Measurements from ENCODE around the gene RSBN1L. TPM values are rescaled to one million over a fixed set of nuclear protein-coding genes. Genes with fewer than 3 reads are reported as not detected.
"Not testable (repeated sequence)": the region's sequence is repeated elsewhere in the genome, so short reads cannot be mapped to it uniquely, and the experiment has no call there.

RSBN1L gene
- total and polyA plus RNA-seq, 4 donors = 26.1 to 53.5 (median 31.1) TPM

DNA sequence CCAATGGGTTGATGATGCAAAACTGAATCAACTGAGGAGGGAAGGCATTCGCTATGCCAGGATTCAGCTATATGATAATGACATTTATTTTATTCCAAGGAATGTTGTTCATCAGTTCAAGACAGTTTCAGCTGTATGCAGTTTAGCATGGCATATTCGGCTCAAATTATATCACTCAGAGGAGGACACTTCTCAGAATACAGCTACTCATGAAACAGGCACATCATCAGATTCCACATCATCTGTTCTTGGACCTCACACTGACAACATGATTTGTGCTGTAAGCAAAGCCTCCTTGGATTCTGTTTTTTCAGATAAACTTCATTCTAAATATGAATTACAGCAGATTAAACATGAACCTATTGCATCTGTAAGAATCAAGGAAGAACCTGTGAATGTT, 82.3 kb downstream of the RSBN1L start:
- WGBS (ENCODE audit: insufficient coverage) = 100% methylated on average over 1 of the region's 2 CpGs
- no peak overlapping the region for H3K27ac ChIP-seq (ENCODE audit: low read depth, low read length)
- peaks cover 22% of the 10 kb centered on the region for H3K36me3 ChIP-seq (ENCODE audit: control insufficient read depth, insufficient read depth, low read length)
- DNase-seq (ENCODE audit: low read depth in 4 of 6, low spot score in 6 of 6) = no peak
- H3K4me1 ChIP-seq (ENCODE audit: control insufficient read depth, insufficient read depth, low read length) = no peaks in the 10 kb centered on the region
- H3K27me3 ChIP-seq (ENCODE audit: control insufficient read depth, insufficient read depth, low read length) = no peaks in the 10 kb centered on the region
- H3K4me3 ChIP-seq (ENCODE audit: low read depth, low read length) = no peak overlapping the region
- H3K9me3 ChIP-seq (ENCODE audit: control insufficient read depth, insufficient read depth, low read length) = no peaks in the 10 kb centered on the region

DNA sequence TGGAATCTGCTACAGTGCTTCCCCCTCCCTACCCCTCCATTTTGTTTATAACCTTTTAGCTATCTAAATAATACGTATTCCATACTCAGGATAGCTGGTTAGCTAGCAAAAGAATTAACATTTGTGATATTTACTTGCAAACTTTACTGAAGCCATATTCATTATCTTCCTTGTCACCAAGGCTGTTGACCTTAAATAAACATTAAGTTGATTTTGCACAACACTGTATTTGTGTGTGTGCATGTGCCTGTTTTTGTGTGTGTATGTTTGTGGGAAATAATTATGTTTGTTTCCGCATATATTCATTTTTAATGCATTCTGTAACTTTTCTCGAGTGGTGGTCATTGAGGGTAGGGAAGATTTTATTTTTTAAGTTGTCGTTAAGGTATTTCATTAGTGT, 86.1 kb downstream of the RSBN1L start:
- H3K9me3 ChIP-seq (ENCODE audit: control insufficient read depth, insufficient read depth, low read length) = no peaks in the 10 kb centered on the region
- H3K27ac ChIP-seq (ENCODE audit: low read depth, low read length) = no peak overlapping the region
- no CpG with 5 or more reads among the region's 4 CpGs for WGBS (ENCODE audit: insufficient coverage)

DNA sequence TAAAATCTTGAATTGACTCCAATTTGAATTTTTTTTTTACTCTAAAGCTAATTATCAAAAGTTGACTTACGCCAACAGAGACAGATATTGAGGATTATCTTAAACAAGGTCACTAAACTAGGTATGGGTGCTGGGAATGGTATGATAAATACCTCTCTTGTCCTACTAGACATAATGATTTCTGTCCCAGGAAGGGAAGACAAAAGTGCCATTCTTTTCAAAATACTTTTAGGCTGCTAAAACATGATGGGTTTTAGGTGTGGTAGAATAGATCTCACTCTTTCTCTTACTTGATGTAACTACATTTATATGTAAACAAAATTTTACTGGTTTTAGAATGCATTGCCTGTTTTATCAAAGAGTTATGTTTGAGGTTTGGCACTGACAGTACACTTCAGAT, 86.9 kb downstream of the RSBN1L start:
- Histone ChIP-seq H3K27me3 (ENCODE audit: control insufficient read depth, insufficient read depth, low read length) (no peaks in the 10 kb centered on the region), H3K4me1 (ENCODE audit: control insufficient read depth, insufficient read depth, low read length) (no peaks in the 10 kb centered on the region), H3K36me3 (ENCODE audit: control insufficient read depth, insufficient read depth, low read length) (peaks cover 9% of the 10 kb centered on the region), H3K27ac (ENCODE audit: low read depth, low read length) (no peak overlapping the region), H3K4me3 (ENCODE audit: low read depth, low read length) (no peak overlapping the region), H3K9me3 (ENCODE audit: control insufficient read depth, insufficient read depth, low read length) (no peaks in the 10 kb centered on the region)
- no peak for DNase-seq (ENCODE audit: low read depth in 4 of 6, low spot score in 6 of 6)
- WGBS (ENCODE audit: insufficient coverage) = no CpG with 5 or more reads among the region's 1 CpG

More for the DNA sequence above, 86.1 kb downstream of the RSBN1L start:
- Histone ChIP-seq H3K36me3 (ENCODE audit: control insufficient read depth, insufficient read depth, low read length) (peaks cover 9% of the 10 kb centered on the region), H3K4me1 (ENCODE audit: control insufficient read depth, insufficient read depth, low read length) (no peaks in the 10 kb centered on the region), H3K4me3 (ENCODE audit: low read depth, low read length) (no peak overlapping the region), H3K27me3 (ENCODE audit: control insufficient read depth, insufficient read depth, low read length) (no peaks in the 10 kb centered on the region)
- no peak for DNase-seq (ENCODE audit: low read depth in 4 of 6, low spot score in 6 of 6)

DNA sequence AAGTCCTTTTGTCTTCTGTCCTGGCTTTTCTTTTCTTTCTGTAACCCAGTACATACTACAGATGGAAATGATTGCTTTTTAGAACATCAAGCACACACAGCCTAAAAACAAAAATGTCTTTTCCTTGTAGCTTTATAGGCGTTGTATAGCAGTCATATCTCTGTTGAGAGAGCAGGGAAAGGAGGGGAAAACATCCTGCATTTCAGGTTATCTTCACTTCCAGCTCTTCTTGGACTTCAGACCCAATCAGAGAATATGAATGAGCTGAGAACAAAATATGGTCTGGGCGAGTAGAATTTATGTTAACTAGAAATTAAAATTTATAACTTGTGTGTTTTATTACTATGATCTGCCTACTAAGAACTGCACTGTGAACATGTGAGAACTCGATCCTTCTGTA, 87.3 kb downstream of the RSBN1L start:
- Histone ChIP-seq H3K27ac (ENCODE audit: low read depth, low read length) (no peak overlapping the region), H3K9me3 (ENCODE audit: control insufficient read depth, insufficient read depth, low read length) (no peaks in the 10 kb centered on the region)
- WGBS (ENCODE audit: insufficient coverage) = no CpG with 5 or more reads among the region's 3 CpGs

DNA sequence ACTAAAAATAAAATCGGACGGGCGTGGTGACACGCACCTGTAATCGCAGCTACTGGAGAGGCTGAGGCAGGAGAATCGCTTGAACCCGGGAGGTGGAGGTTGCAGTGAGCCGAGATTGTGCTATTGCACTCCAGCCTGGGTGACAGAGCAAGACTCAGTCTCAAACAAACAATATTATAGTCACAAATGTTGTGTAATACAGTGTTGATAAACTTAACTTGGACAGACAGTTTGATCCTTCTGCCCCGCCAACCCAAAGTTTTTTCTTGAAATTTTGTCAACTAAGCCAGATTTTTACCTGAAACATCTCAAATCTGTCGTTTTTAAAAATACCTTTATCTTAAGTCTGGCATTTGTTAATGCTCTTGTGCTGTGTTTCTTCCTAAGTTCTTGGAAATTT, 88.2 kb downstream of the RSBN1L start:
- not testable (repeated sequence) for H3K27me3 ChIP-seq (ENCODE audit: control insufficient read depth, insufficient read depth, low read length); H3K4me3 ChIP-seq (ENCODE audit: low read depth, low read length); H3K9me3 ChIP-seq (ENCODE audit: control insufficient read depth, insufficient read depth, low read length); DNase-seq (ENCODE audit: low read depth in 4 of 6, low spot score in 6 of 6); H3K27ac ChIP-seq (ENCODE audit: low read depth, low read length); H3K4me1 ChIP-seq (ENCODE audit: control insufficient read depth, insufficient read depth, low read length); H3K36me3 ChIP-seq (ENCODE audit: control insufficient read depth, insufficient read depth, low read length)
- WGBS (ENCODE audit: insufficient coverage) = 97% methylated on average over 7 of the region's 10 CpGs

More for the DNA sequence above, 87.3 kb downstream of the RSBN1L start:
- no peaks in the 10 kb centered on the region for H3K4me1 ChIP-seq (ENCODE audit: control insufficient read depth, insufficient read depth, low read length)
- peaks cover 9% of the 10 kb centered on the region for H3K36me3 ChIP-seq (ENCODE audit: control insufficient read depth, insufficient read depth, low read length)
- no peak for DNase-seq (ENCODE audit: low read depth in 4 of 6, low spot score in 6 of 6)
- H3K27me3 ChIP-seq (ENCODE audit: control insufficient read depth, insufficient read depth, low read length) = no peaks in the 10 kb centered on the region
- H3K4me3 ChIP-seq (ENCODE audit: low read depth, low read length) = no peak overlapping the region

DNA sequence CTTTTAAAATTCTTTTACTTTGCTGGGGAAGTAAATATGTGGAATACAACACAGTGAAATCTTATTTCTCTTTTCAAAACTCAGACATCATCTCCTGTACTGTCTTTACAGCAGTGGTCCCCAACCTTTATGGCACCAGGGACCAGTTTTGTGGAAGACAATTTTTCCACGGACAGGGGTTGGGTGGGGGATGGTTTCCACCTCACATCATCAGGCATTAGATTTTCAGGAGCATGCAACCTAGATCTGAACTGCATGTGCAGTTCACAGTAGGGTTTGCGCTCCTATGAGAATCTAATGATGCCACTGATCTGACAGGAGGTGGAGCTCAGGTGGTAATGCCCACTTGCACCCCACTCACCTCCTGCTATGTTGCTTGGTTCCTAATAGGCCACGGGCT, 89.8 kb downstream of the RSBN1L start:
- no peak for DNase-seq (ENCODE audit: low read depth in 4 of 6, low spot score in 6 of 6)
- no peak overlapping the region for H3K4me3 ChIP-seq (ENCODE audit: low read depth, low read length)
- no peaks in the 10 kb centered on the region for H3K27me3 ChIP-seq (ENCODE audit: control insufficient read depth, insufficient read depth, low read length)
- H3K36me3 ChIP-seq (ENCODE audit: control insufficient read depth, insufficient read depth, low read length) = peaks cover 3% of the 10 kb centered on the region
- H3K4me1 ChIP-seq (ENCODE audit: control insufficient read depth, insufficient read depth, low read length) = no peaks in the 10 kb centered on the region
- H3K27ac ChIP-seq (ENCODE audit: low read depth, low read length) = no peak overlapping the region
- H3K9me3 ChIP-seq (ENCODE audit: control insufficient read depth, insufficient read depth, low read length) = no peaks in the 10 kb centered on the region
- WGBS (ENCODE audit: insufficient coverage) = 100% methylated on average over 1 of the region's 3 CpGs

DNA sequence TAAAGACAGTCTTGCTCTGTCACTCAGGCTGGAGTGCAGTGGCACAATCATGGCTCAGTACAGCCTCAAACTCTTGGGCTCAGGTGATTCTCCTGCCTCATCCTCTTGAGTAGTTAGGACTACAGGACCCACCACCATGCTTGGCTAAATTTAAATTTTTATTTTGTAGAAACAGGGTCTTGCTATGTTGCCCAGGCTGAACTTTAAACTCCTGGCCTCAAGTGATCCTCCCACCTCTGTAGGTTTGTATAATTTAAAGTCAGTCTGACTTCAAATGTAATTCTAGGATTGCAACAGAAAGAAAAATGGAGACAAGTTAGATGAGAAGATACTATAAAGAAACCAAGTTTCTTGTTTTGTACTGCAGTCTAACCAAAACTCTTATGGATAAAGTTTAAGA, 90.5 kb downstream of the RSBN1L start:
- no peaks in the 10 kb centered on the region for H3K4me1 ChIP-seq (ENCODE audit: control insufficient read depth, insufficient read depth, low read length)
- no peak overlapping the region for H3K4me3 ChIP-seq (ENCODE audit: low read depth, low read length)
- peaks cover 2% of the 10 kb centered on the region for H3K36me3 ChIP-seq (ENCODE audit: control insufficient read depth, insufficient read depth, low read length)
- H3K9me3 ChIP-seq (ENCODE audit: control insufficient read depth, insufficient read depth, low read length) = no peaks in the 10 kb centered on the region
- DNase-seq (ENCODE audit: low read depth in 4 of 6, low spot score in 6 of 6) = no peak
- H3K27ac ChIP-seq (ENCODE audit: low read depth, low read length) = no peak overlapping the region
- no peaks in the 10 kb centered on the region for H3K27me3 ChIP-seq (ENCODE audit: control insufficient read depth, insufficient read depth, low read length)

DNA sequence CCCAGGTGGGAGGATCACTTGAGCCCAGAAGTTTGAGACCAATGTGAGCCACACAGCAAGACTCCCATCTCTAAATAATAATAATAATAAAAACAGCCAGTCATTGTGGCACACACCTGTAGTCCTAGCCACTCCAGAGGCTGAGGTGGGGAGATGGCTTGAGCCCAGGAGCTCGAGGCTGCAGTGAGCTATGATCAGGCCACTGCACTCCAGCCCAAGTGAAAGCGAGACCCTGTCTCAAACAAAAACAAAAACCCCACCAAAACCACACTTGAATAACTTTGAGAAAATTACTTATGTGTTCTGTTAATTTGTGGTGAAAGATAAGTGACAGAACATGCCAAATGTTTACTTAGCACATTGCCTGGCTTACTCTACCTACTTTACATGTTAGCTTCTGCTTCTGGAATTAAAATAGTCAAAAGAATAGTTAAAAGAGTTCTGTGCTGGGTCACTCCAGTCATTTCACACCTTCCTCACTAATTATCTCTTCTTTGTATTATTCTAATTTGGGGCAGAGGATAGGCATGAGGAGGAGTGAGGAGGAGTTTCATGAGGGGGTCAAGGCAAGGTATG, 92.2 kb downstream of the RSBN1L start:
- no peaks in the 10 kb centered on the region for H3K9me3 ChIP-seq (ENCODE audit: control insufficient read depth, insufficient read depth, low read length)
- DNase-seq (ENCODE audit: low read depth in 4 of 6, low spot score in 6 of 6) = no peak
- peaks cover 2% of the 10 kb centered on the region for H3K36me3 ChIP-seq (ENCODE audit: control insufficient read depth, insufficient read depth, low read length)
- H3K27ac ChIP-seq (ENCODE audit: low read depth, low read length) = no peak overlapping the region
- H3K4me3 ChIP-seq (ENCODE audit: low read depth, low read length) = no peak overlapping the region
- no peaks in the 10 kb centered on the region for H3K4me1 ChIP-seq (ENCODE audit: control insufficient read depth, insufficient read depth, low read length)
- no CpG with 5 or more reads among the region's 2 CpGs for WGBS (ENCODE audit: insufficient coverage)
- H3K27me3 ChIP-seq (ENCODE audit: control insufficient read depth, insufficient read depth, low read length) = no peaks in the 10 kb centered on the region

DNA sequence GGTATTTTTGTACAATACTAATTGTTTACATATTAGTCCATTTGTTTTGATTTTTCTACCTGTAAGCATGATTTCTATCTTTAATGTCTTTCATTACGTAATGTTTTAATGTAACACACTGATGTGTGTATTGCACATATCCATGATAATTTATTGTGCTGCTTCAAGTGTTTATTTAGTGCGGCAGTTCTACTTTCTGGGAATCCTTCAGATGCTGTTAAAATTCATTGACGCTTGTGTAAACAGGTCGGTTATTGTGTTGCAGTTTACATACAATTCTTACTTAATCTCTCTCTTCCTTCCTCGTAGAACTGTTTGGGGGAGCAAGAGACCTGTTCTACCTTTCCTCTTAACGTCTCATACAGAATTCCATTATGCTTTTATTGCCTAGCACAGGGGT, 95.1 kb downstream of the RSBN1L start:
- no peak for DNase-seq (ENCODE audit: low read depth in 4 of 6, low spot score in 6 of 6)
- Histone ChIP-seq H3K27ac (ENCODE audit: low read depth, low read length) (no peak overlapping the region), H3K4me3 (ENCODE audit: low read depth, low read length) (no peak overlapping the region), H3K4me1 (ENCODE audit: control insufficient read depth, insufficient read depth, low read length) (no peaks in the 10 kb centered on the region), H3K9me3 (ENCODE audit: control insufficient read depth, insufficient read depth, low read length) (no peaks in the 10 kb centered on the region), H3K36me3 (ENCODE audit: control insufficient read depth, insufficient read depth, low read length) (peaks cover 9% of the 10 kb centered on the region), H3K27me3 (ENCODE audit: control insufficient read depth, insufficient read depth, low read length) (no peaks in the 10 kb centered on the region)
- no CpG with 5 or more reads among the region's 6 CpGs for WGBS (ENCODE audit: insufficient coverage)

DNA sequence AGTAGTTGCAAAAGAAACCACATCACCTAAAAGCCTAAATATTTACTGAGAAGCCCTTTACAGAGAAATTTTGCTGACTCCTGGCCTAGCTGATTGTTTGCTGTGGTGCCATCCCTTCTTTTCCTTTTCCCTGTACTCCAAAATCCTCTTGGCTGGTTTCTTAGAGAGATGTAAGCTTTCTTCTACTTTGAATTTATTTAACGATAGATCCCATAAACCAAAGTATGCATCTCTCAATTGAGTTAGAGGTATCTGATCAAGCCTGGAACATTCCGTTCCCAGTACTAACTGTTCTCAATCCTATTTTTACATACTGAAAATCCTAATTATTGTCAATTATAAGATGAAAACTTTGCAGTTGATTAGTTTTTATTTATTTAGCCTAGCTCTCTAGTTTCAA, 95.7 kb downstream of the RSBN1L start:
- Histone ChIP-seq H3K36me3 (ENCODE audit: control insufficient read depth, insufficient read depth, low read length) (peaks cover 9% of the 10 kb centered on the region), H3K27me3 (ENCODE audit: control insufficient read depth, insufficient read depth, low read length) (no peaks in the 10 kb centered on the region), H3K9me3 (ENCODE audit: control insufficient read depth, insufficient read depth, low read length) (no peaks in the 10 kb centered on the region), H3K4me3 (ENCODE audit: low read depth, low read length) (no peak overlapping the region), H3K27ac (ENCODE audit: low read depth, low read length) (no peak overlapping the region), H3K4me1 (ENCODE audit: control insufficient read depth, insufficient read depth, low read length) (no peaks in the 10 kb centered on the region)
- no CpG with 5 or more reads among the region's 2 CpGs for WGBS (ENCODE audit: insufficient coverage)
- DNase-seq (ENCODE audit: low read depth in 4 of 6, low spot score in 6 of 6) = no peak

Data from spinal cord (tissue), 10 donors.